ENCODE results near the gene ABCG2.
A peak's percentile ranks its signal among the peaks of the same experiment; 100 is the strongest.
"Not testable (repeated sequence)": the region's sequence is repeated elsewhere in the genome, so short reads cannot be mapped to it uniquely, and the experiment has no call there.

Gene ABCG2

GRCh38 chr4:88159229-88159725 lies 838 bp upstream of the ABCG2 start:
- H3K27ac ChIP-seq (ENCODE audit: low read length): no peak overlapping the region; the same call in 1 of the 2 replicates
- peak overlapping the region; percentile 83 for H3K4me3 ChIP-seq (ENCODE audit: low read length)
- peak overlapping the region; percentile 70 for H3K9ac ChIP-seq (ENCODE audit: low read length)

GRCh38 chr4:88158038-88158488 lies 376 bp downstream of the ABCG2 start:
- Histone ChIP-seq H3K27ac (ENCODE audit: low read length) (no peak overlapping the region), H3K9ac (ENCODE audit: low read length) (peak overlapping the region; percentile 70), H3K27me3 (ENCODE audit: low read depth, low read length) (no peaks in the 10 kb centered on the region), H3K36me3 (replicated peaks; ENCODE audit: low read depth, low read length) (no peaks in the 10 kb centered on the region), H3K4me3 (ENCODE audit: low read length) (peak overlapping the region; percentile 83), H4K20me1 (ENCODE audit: insufficient read depth, low read length) (no peaks in the 10 kb centered on the region), H2AFZ (ENCODE audit: low read depth, low read length) (peak overlapping the region; percentile 98), H3K79me2 (ENCODE audit: low read length) (no peaks in the 10 kb centered on the region), H3K9me3 (ENCODE audit: insufficient read depth, low read length) (no peaks in the 10 kb centered on the region), H3K4me1 (ENCODE audit: low read length) (peaks cover 10% of the 10 kb centered on the region), H3K4me2 (ENCODE audit: low read length) (peak overlapping the region; percentile 74)
- TF ChIP-seq EZH2phosphoT487 (IDR thresholded peaks at IDR 0.05; ENCODE audit: low read depth) (no peak), CTCF (IDR thresholded peaks at IDR 0.05; ENCODE audit: low read depth, low read length) (no peak)

More at GRCh38 chr4:88159229-88159725, 838 bp upstream of the ABCG2 start:
- Histone ChIP-seq H2AFZ (ENCODE audit: low read depth, low read length) (peak overlapping the region; percentile 98), H3K36me3 (replicated peaks; ENCODE audit: low read depth, low read length) (no peaks in the 10 kb centered on the region), H3K79me2 (ENCODE audit: low read length) (no peaks in the 10 kb centered on the region), H3K9me3 (ENCODE audit: insufficient read depth, low read length) (no peaks in the 10 kb centered on the region), H4K20me1 (ENCODE audit: insufficient read depth, low read length) (no peaks in the 10 kb centered on the region), H3K4me1 (ENCODE audit: low read length) (peaks cover 10% of the 10 kb centered on the region), H3K27me3 (ENCODE audit: low read depth, low read length) (no peaks in the 10 kb centered on the region), H3K4me2 (ENCODE audit: low read length) (peak overlapping the region; percentile 74)
- no peak for TF ChIP-seq CTCF (IDR thresholded peaks at IDR 0.05; ENCODE audit: low read depth, low read length)

- not testable (repeated sequence) for H4K20me1 ChIP-seq (ENCODE audit: insufficient read depth, low read length); H3K27me3 ChIP-seq (ENCODE audit: low read depth, low read length); H2AFZ ChIP-seq (ENCODE audit: low read depth, low read length); H3K4me1 ChIP-seq (ENCODE audit: low read length); H3K27ac ChIP-seq (ENCODE audit: low read length); H3K4me2 ChIP-seq (ENCODE audit: low read length); H3K4me3 ChIP-seq (ENCODE audit: low read length); H3K9me3 ChIP-seq (ENCODE audit: insufficient read depth, low read length); H3K79me2 ChIP-seq (ENCODE audit: low read length); H3K36me3 ChIP-seq (replicated peaks; ENCODE audit: low read depth, low read length); H3K9ac ChIP-seq (ENCODE audit: low read length)
Measured at GRCh38 chr4:88152331-88152730, 6.1 kb downstream of the ABCG2 start.

- Histone ChIP-seq H3K79me2 (ENCODE audit: low read length) (no peaks in the 10 kb centered on the region), H3K9me3 (ENCODE audit: insufficient read depth, low read length) (no peaks in the 10 kb centered on the region), H3K36me3 (replicated peaks; ENCODE audit: low read depth, low read length) (no peaks in the 10 kb centered on the region), H4K20me1 (ENCODE audit: insufficient read depth, low read length) (no peaks in the 10 kb centered on the region), H3K4me1 (ENCODE audit: low read length) (no peaks in the 10 kb centered on the region), H3K4me3 (ENCODE audit: low read length) (no peak overlapping the region), H3K27me3 (ENCODE audit: low read depth, low read length) (no peaks in the 10 kb centered on the region), H2AFZ (ENCODE audit: low read depth, low read length) (no peak overlapping the region), H3K9ac (ENCODE audit: low read length) (no peak overlapping the region), H3K27ac (ENCODE audit: low read length) (no peak overlapping the region), H3K4me2 (ENCODE audit: low read length) (no peak overlapping the region)
- TF ChIP-seq CTCF (IDR thresholded peaks at IDR 0.05; ENCODE audit: low read depth, low read length) (no peak), EZH2phosphoT487 (IDR thresholded peaks at IDR 0.05; ENCODE audit: low read depth) (no peak)
Measured at GRCh38 chr4:88148560-88148959, 9.9 kb downstream of the ABCG2 start.

Data from OCI-LY3 (cell line).